Neural progenitor cell (in vitro differentiated cells): Measurements from ENCODE around the gene CDC42BPA. TPM values are rescaled to one million over a fixed set of nuclear protein-coding genes. Genes with fewer than 3 reads are reported as not detected.

ENCODE experiments used
- DNase-seq: peaks from one replicate; pipeline ENCODE4 v3.0.0-alpha.2; 2016; ENCODE audit warnings: low spot score
- H2AFZ ChIP-seq: fragments of 200-600 bp; sonication (generic); replicated peaks from 2 replicates; pipeline ENCODE4 v1.6.1; 2016; ENCODE audit warnings: antibody characterized with exemption
- H3F3A ChIP-seq: fragments of 200-600 bp; sonication (generic); 2 replicates; pipeline ENCODE4 v1.6.1; 2016; ENCODE audit warnings: antibody characterized with exemption, low read depth
- H3K27ac ChIP-seq: fragments of 200-600 bp; sonication (generic); 2 replicates; pipeline ENCODE4 v1.5.1; 2016; ENCODE audit warnings: mild to moderate bottlenecking
- H3K27me3 ChIP-seq: fragments of 200-600 bp; sonication (generic); 2 replicates; pipeline ENCODE4 v1.6.1; 2016; ENCODE audit warnings: mild to moderate bottlenecking, moderate library complexity
- H3K36me3 ChIP-seq: fragments of 200-600 bp; sonication (generic); 2 replicates; pipeline ENCODE4 v1.5.1; 2016
- H3K4me1 ChIP-seq: fragments of 200-600 bp; sonication (generic); 2 replicates; pipeline ENCODE4 v1.6.1; 2016; ENCODE audit warnings: mixed run types
- H3K4me2 ChIP-seq: fragments of 200-600 bp; sonication (generic); 2 replicates; pipeline ENCODE4 v1.6.1; 2016
- H3K4me3 ChIP-seq: fragments of 200-600 bp; sonication (generic); 2 replicates; pipeline ENCODE4 v1.5.1; 2016
- H3K79me2 ChIP-seq: fragments of 200-600 bp; sonication (generic); 2 replicates; pipeline ENCODE4 v1.6.1; 2016; ENCODE audit warnings: low read depth
- H3K9ac ChIP-seq: fragments of 200-600 bp; sonication (generic); 2 replicates; pipeline ENCODE4 v1.6.1; 2016
- H3K9me3 ChIP-seq: fragments of 200-600 bp; sonication (generic); 2 replicates; pipeline ENCODE4 v1.5.1; 2016; ENCODE audit warnings: low read depth
- H4K20me1 ChIP-seq: fragments of 200-600 bp; sonication (generic); 2 replicates; pipeline ENCODE4 v1.6.1; 2016; ENCODE audit warnings: low read depth
- H3K27ac Mint-ChIP-seq: 3 replicates; pipeline ENCODE4 v1.8.0; 2021; ENCODE audit warnings: mixed read lengths
- H3K27me3 Mint-ChIP-seq: 2 replicates; pipeline ENCODE4 v1.8.0; 2022; ENCODE audit warnings: low read depth, mild to moderate bottlenecking, inconsistent platforms, moderate library complexity, mixed read lengths; ENCODE audit not compliant: insufficient read depth
- H3K36me3 Mint-ChIP-seq: 3 replicates; pipeline ENCODE4 v1.8.0; 2021; ENCODE audit warnings: mixed read lengths
- H3K4me1 Mint-ChIP-seq: 3 replicates; pipeline ENCODE4 v1.8.0; 2021; ENCODE audit warnings: mixed read lengths
- H3K4me3 Mint-ChIP-seq: 3 replicates; pipeline ENCODE4 v1.8.0; 2021; ENCODE audit warnings: mild to moderate bottlenecking, moderate library complexity, mixed read lengths
- H3K9me3 Mint-ChIP-seq: 3 replicates; pipeline ENCODE4 v1.8.0; 2020; ENCODE audit warnings: mixed read lengths
- CTCF ChIP-seq: fragments of 200-600 bp; sonication (generic); IDR thresholded peaks from 2 replicates; pipeline ENCODE4 v1.5.1; 2017; ENCODE audit warnings: antibody characterized with exemption, mild to moderate bottlenecking
- EZH2 ChIP-seq: fragments of 200-600 bp; sonication (generic); IDR thresholded peaks from 2 replicates; pipeline ENCODE4 v1.6.1; 2017; ENCODE audit warnings: antibody characterized with exemption, mild to moderate bottlenecking, moderate library complexity
- EZH2phosphoT487 ChIP-seq: fragments of 200-600 bp; sonication (generic); IDR thresholded peaks from 2 replicates; pipeline ENCODE4 v1.6.1; 2017; ENCODE audit warnings: antibody characterized with exemption
- total RNA-seq: library from RNA; depleted of rRNA; stranded (reverse); fragments of >200 nt; gene quantifications from 2 replicates; pipeline ENCODE4 v1.2.3, GENCODE V29; 2015; ENCODE audit warnings: low replicate concordance

The CDC42BPA gene
- total RNA-seq, 1 donor from 2014 or later = 54.7 TPM

GRCh38 chr1:227215863-227216510, 102.3 kb downstream of the CDC42BPA start:
- no peak overlapping the region for H3K4me3 ChIP-seq
- peaks cover 5% of the 10 kb centered on the region for H4K20me1 ChIP-seq
- no peaks in the 10 kb centered on the region for H3K27me3 ChIP-seq
- Mint-ChIP-seq H3K4me1 (peaks cover 3% of the 10 kb centered on the region), H3K9me3 (no peaks in the 10 kb centered on the region), H3K36me3 (peaks cover 10% of the 10 kb centered on the region), H3K27me3 (no peaks in the 10 kb centered on the region), H3K27ac (no peak overlapping the region), H3K4me3 (no peak overlapping the region)
- H3F3A ChIP-seq = no peaks in the 10 kb centered on the region
- no peak overlapping the region for H3K27ac ChIP-seq
- H3K9me3 ChIP-seq = no peaks in the 10 kb centered on the region
- H3K79me2 ChIP-seq = peaks cover 5% of the 10 kb centered on the region
- no peak overlapping the region for H3K9ac ChIP-seq
- H3K4me1 ChIP-seq = no peaks in the 10 kb centered on the region
- no peak for DNase-seq
- TF ChIP-seq CTCF (no peak), EZH2 (no peak), EZH2phosphoT487 (no peak)
- no peak overlapping the region for H2AFZ ChIP-seq
- no peaks in the 10 kb centered on the region for H3K36me3 ChIP-seq
- no peak overlapping the region for H3K4me2 ChIP-seq

- Histone ChIP-seq H4K20me1 (no peaks in the 10 kb centered on the region), H3K36me3 (no peaks in the 10 kb centered on the region), H3K4me1 (no peaks in the 10 kb centered on the region), H3K79me2 (peaks cover 5% of the 10 kb centered on the region), H3K9ac (no peak overlapping the region), H3K27me3 (no peaks in the 10 kb centered on the region), H3K9me3 (no peaks in the 10 kb centered on the region), H3K27ac (no peak overlapping the region), H3K4me2 (no peak overlapping the region), H3K4me3 (no peak overlapping the region), H3F3A (no peaks in the 10 kb centered on the region), H2AFZ (no peak overlapping the region)
- TF ChIP-seq CTCF (no peak), EZH2phosphoT487 (no peak), EZH2 (no peak)
- no peaks in the 10 kb centered on the region for H3K27me3 Mint-ChIP-seq
- H3K27ac Mint-ChIP-seq = no peak overlapping the region
- no peak overlapping the region for H3K4me3 Mint-ChIP-seq
- peaks cover 16% of the 10 kb centered on the region for H3K36me3 Mint-ChIP-seq
- no peaks in the 10 kb centered on the region for H3K4me1 Mint-ChIP-seq
- H3K9me3 Mint-ChIP-seq = peaks cover 2% of the 10 kb centered on the region
- DNase-seq = no peak
Observed at GRCh38 chr1:227214207-227214606, 104.1 kb downstream of the CDC42BPA start.

- peaks cover 16% of the 10 kb centered on the region for H3K36me3 Mint-ChIP-seq
- no peak overlapping the region for H3K4me3 Mint-ChIP-seq
- no peak for DNase-seq
- Histone ChIP-seq H3K4me2 (no peak overlapping the region), H3K9me3 (no peaks in the 10 kb centered on the region), H3K9ac (no peak overlapping the region), H3K4me1 (no peaks in the 10 kb centered on the region), H3F3A (no peaks in the 10 kb centered on the region), H3K27ac (no peak overlapping the region), H3K27me3 (no peaks in the 10 kb centered on the region), H3K4me3 (no peak overlapping the region), H4K20me1 (no peaks in the 10 kb centered on the region), H3K36me3 (no peaks in the 10 kb centered on the region), H3K79me2 (peaks cover 5% of the 10 kb centered on the region), H2AFZ (no peak overlapping the region)
- TF ChIP-seq EZH2phosphoT487 (no peak), CTCF (no peak), EZH2 (no peak)
- H3K27ac Mint-ChIP-seq = no peak overlapping the region
- H3K27me3 Mint-ChIP-seq = no peaks in the 10 kb centered on the region
- peaks cover 2% of the 10 kb centered on the region for H3K9me3 Mint-ChIP-seq
- H3K4me1 Mint-ChIP-seq = no peaks in the 10 kb centered on the region
Observed at GRCh38 chr1:227213426-227213825, 104.9 kb downstream of the CDC42BPA start.
